Panc1 (cell line): ENCODE results near the gene EXOC3L4. TPM values are rescaled to one million over a fixed set of nuclear protein-coding genes. Genes with fewer than 3 reads are reported as not detected.

Experiments used
- ATAC-seq: fragments of 200-7000 bp; cut with Tn5 transposase; 2 replicates; pipeline ENCODE4 v1.9.1; 2020; ENCODE audit warnings: mild to moderate bottlenecking, moderate library complexity
- BruUV-seq: library from RNA; stranded (reverse); fragments of 400-500 nt; replicated peaks from 2 replicates; lab custom pipeline; 2021; lab: Mats Ljungman, UMichigan
- CTCF ChIA-PET: fragments of 300-600 bp; sonication (Branson Sonifier 250); formaldehyde crosslinking; loops from one replicate; lab custom pipeline; 2022; ENCODE audit warnings: antibody characterized with exemption; lab: Charles Lee
- POLR2A ChIA-PET: fragments of 300-600 bp; sonication (Branson Sonifier 250); formaldehyde crosslinking; loops from one replicate; lab custom pipeline; 2022; ENCODE audit warnings: antibody characterized with exemption; lab: Charles Lee
- DNase-seq: peaks from one replicate; pipeline ENCODE4 v3.0.0-alpha.2; 2010; ENCODE audit warnings: low read depth, low spot score
- H3K27ac ChIP-seq: 2 replicates; pipeline ENCODE4 v1.5.1; 2011; ENCODE audit warnings: mild to moderate bottlenecking, low read length, inconsistent platforms
- H3K27me3 ChIP-seq: fragments of 200-500 bp; sonication (Bioruptor generic); 2 replicates; pipeline ENCODE4 v1.6.0; 2014; ENCODE audit warnings: low read length, inconsistent platforms; ENCODE audit not compliant: control insufficient read depth, insufficient read depth
- H3K36me3 ChIP-seq: fragments of 200-500 bp; sonication (Bioruptor generic); 2 replicates; pipeline ENCODE4 v1.5.1; 2014; ENCODE audit warnings: inconsistent platforms, mild to moderate bottlenecking, low read length, moderate library complexity; ENCODE audit not compliant: control insufficient read depth, insufficient read depth
- H3K4me1 ChIP-seq: 2 replicates; pipeline ENCODE4 v1.5.1; 2011; ENCODE audit warnings: inconsistent platforms, mild to moderate bottlenecking, low read length, moderate library complexity; ENCODE audit not compliant: control insufficient read depth, insufficient read depth
- H3K4me3 ChIP-seq, 2 experiments: 2 replicates each; pipeline ENCODE4 v1.5.1; 2011 to 2012; ENCODE audit warnings: low read depth in 2 of 2, low read length in 2 of 2, mild to moderate bottlenecking in 2 of 2, inconsistent platforms in 1 of 2, moderate library complexity in 1 of 2
- H3K9me3 ChIP-seq: fragments of 200-500 bp; sonication (Bioruptor generic); 2 replicates; pipeline ENCODE4 v1.5.1; 2014; ENCODE audit warnings: low read depth, mild to moderate bottlenecking, inconsistent platforms, low read length, moderate library complexity; ENCODE audit not compliant: control insufficient read depth, insufficient read depth
- POLR2AphosphoS5 ChIP-seq: IDR thresholded peaks from 2 replicates; pipeline ENCODE4 v1.6.1; 2012; ENCODE audit warnings: mild to moderate bottlenecking, low read depth, low read length, moderate library complexity
- SIN3A ChIP-seq: IDR thresholded peaks from 2 replicates; pipeline ENCODE4 v1.6.1; 2012; ENCODE audit warnings: low read depth, mild to moderate bottlenecking, low read length, moderate library complexity, borderline replicate concordance; ENCODE audit not compliant: insufficient read depth
- TCF7L2 ChIP-seq: IDR thresholded peaks from 2 replicates; pipeline ENCODE4 v1.6.1; 2011; ENCODE audit warnings: mild to moderate bottlenecking, low read depth, low read length, inconsistent platforms
- in situ Hi-C: cut with HindIII; loops from 2 replicates; pipeline ENCODE4 v1.10.0; 2016; ENCODE audit warnings: low sequenced_read_pairs, low pct_unique_long_range_greater_than_20kb
- intact Hi-C: fragments of 100-400 bp; cut with micrococcal nuclease; formaldehyde crosslinking; loops from one replicate; pipeline ENCODE4 v1.10.0; 2022; ENCODE audit not compliant: unreplicated experiment
- total RNA-seq: library from RNA; stranded (reverse); gene quantifications from one replicate; pipeline ENCODE4 v1.2.1, GENCODE V29; 2021; ENCODE audit not compliant: unreplicated experiment
- TF ChIP-seq, protein P1 (sequence below), 2 experiments: IDR thresholded peaks; 2 replicates each; pipeline ENCODE4 v1.6.1; 2011 to 2012; ENCODE audit warnings: low read depth in 2 of 2, control low read depth in 1 of 2, low read length in 1 of 2, mild to moderate bottlenecking in 1 of 2, moderate library complexity in 1 of 2; ENCODE audit not compliant: insufficient read depth in 1 of 2
- TF ChIP-seq, protein P2 (sequence below): fragments of 450-650 bp; IDR thresholded peaks from 2 replicates; pipeline ENCODE4 v1.5.1; 2017; ENCODE audit warnings: mild to moderate bottlenecking

EXOC3L4 gene
- total RNA-seq, 1 experiment from 2014 or later: 2.6 TPM

DNA sequence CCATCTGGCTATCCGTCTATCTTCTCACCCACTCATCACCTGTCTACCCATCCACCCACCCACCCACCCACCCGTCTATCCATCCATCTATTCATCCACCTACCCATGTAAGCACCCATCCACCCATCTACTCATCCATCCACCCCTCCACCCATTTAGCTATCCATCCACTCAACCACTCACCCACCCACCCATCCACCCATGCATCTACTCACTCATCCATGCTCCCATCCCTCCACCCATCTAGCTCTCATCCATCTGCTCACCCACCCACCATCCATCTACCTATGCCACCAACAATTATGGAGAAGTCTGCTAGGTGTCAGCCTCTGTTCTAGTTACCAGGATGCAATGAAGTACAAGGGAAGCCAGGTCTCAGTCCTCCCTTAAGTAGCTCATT, 39.9 kb downstream of the EXOC3L4 start:
- BruUV-seq: no TSS peak
- Histone ChIP-seq H3K27ac (peak overlapping the region; percentile 44; the same call in 1 of the 2 replicates), H3K4me1 (peaks cover 67% of the 10 kb centered on the region), H3K9me3 (no peaks in the 10 kb centered on the region), H3K36me3 (0 out of 2 replicates have a peak, but pooled peaks cover 2% of the 10 kb centered on the region), H3K27me3 (no peaks in the 10 kb centered on the region), H3K4me3 (no peak overlapping the region)
- intact Hi-C loops: no loop called here
- ATAC-seq (no peak), DNase-seq (no peak)
- in situ Hi-C loops: no loop called here
- TF ChIP-seq, protein P1, sequence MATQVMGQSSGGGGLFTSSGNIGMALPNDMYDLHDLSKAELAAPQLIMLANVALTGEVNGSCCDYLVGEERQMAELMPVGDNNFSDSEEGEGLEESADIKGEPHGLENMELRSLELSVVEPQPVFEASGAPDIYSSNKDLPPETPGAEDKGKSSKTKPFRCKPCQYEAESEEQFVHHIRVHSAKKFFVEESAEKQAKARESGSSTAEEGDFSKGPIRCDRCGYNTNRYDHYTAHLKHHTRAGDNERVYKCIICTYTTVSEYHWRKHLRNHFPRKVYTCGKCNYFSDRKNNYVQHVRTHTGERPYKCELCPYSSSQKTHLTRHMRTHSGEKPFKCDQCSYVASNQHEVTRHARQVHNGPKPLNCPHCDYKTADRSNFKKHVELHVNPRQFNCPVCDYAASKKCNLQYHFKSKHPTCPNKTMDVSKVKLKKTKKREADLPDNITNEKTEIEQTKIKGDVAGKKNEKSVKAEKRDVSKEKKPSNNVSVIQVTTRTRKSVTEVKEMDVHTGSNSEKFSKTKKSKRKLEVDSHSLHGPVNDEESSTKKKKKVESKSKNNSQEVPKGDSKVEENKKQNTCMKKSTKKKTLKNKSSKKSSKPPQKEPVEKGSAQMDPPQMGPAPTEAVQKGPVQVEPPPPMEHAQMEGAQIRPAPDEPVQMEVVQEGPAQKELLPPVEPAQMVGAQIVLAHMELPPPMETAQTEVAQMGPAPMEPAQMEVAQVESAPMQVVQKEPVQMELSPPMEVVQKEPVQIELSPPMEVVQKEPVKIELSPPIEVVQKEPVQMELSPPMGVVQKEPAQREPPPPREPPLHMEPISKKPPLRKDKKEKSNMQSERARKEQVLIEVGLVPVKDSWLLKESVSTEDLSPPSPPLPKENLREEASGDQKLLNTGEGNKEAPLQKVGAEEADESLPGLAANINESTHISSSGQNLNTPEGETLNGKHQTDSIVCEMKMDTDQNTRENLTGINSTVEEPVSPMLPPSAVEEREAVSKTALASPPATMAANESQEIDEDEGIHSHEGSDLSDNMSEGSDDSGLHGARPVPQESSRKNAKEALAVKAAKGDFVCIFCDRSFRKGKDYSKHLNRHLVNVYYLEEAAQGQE (IDR thresholded peaks at IDR 0.05; ENCODE audit: insufficient read depth in 1 of 2, low read depth in 2 of 2, low read length in 1 of 2): no peak
- TF ChIP-seq SIN3A: no peak
- TF ChIP-seq POLR2AphosphoS5: no peak
- TF ChIP-seq TCF7L2: no peak
- TF ChIP-seq, protein P2, sequence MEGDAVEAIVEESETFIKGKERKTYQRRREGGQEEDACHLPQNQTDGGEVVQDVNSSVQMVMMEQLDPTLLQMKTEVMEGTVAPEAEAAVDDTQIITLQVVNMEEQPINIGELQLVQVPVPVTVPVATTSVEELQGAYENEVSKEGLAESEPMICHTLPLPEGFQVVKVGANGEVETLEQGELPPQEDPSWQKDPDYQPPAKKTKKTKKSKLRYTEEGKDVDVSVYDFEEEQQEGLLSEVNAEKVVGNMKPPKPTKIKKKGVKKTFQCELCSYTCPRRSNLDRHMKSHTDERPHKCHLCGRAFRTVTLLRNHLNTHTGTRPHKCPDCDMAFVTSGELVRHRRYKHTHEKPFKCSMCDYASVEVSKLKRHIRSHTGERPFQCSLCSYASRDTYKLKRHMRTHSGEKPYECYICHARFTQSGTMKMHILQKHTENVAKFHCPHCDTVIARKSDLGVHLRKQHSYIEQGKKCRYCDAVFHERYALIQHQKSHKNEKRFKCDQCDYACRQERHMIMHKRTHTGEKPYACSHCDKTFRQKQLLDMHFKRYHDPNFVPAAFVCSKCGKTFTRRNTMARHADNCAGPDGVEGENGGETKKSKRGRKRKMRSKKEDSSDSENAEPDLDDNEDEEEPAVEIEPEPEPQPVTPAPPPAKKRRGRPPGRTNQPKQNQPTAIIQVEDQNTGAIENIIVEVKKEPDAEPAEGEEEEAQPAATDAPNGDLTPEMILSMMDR: no peak
- CTCF ChIA-PET: interaction anchor here (1.8 kb wide), 1 partner anchor 29 kb away, joined by 12 read pairs; no protein-coding TSS in a partner anchor
- POLR2A ChIA-PET: no interaction called here

DNA sequence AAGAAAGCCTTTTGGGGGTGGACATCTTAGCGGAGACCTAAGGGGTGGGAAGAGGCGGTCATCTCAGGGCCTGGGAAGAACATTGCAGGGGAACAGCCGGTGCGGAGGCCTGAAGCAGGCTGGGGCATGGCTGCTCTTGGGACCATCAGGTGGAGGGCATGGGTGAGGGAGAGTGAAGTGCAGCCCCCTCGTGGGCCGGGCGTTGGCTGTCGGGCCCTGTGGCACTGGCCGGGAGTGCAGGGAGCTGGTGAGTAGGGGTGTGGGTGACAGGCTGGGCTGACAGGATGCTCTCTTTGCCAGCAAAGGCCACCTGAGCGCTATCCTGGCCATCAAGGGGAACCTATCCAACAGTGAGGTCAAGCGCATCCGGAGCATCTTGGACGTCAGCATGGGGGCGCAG, 40.4 kb downstream of the EXOC3L4 start:
- in situ Hi-C loops (no loop called here), intact Hi-C loops (no loop called here)
- no peak overlapping the region for H3K4me3 ChIP-seq
- TF ChIP-seq, protein P2: no peak
- TF ChIP-seq, protein P1 (IDR thresholded peaks at IDR 0.05; ENCODE audit: insufficient read depth in 1 of 2, low read depth in 2 of 2, low read length in 1 of 2): no peak
- no peak for TF ChIP-seq POLR2AphosphoS5
- TF ChIP-seq TCF7L2: no peak
- no peaks in the 10 kb centered on the region for H3K27me3 ChIP-seq
- DNase-seq (no peak), ATAC-seq (no peak)
- ChIA-PET POLR2A (no interaction called here), CTCF (interaction anchor here (1.8 kb wide), 1 partner anchor 30 kb away, joined by 12 read pairs; no protein-coding TSS in a partner anchor)
- no peaks in the 10 kb centered on the region for H3K9me3 ChIP-seq
- H3K4me1 ChIP-seq: peaks cover 68% of the 10 kb centered on the region
- BruUV-seq: no TSS peak
- peak overlapping the region; percentile 44 for H3K27ac ChIP-seq
- 0 out of 2 replicates have a peak, but pooled peaks cover 2% of the 10 kb centered on the region for H3K36me3 ChIP-seq
